ENCODE results near the gene SLC44A1.

- no peak for TF ChIP-seq CTCF (IDR thresholded peaks at IDR 0.05)
- TF ChIP-seq PHF8 (IDR thresholded peaks at IDR 0.05; ENCODE audit: borderline replicate concordance, low read depth), result no peak
- no peak for TF ChIP-seq MAFK (IDR thresholded peaks at IDR 0.05; ENCODE audit: partially characterized antibody)
- no peak for TF ChIP-seq MYC (IDR thresholded peaks at IDR 0.05; ENCODE audit: borderline replicate concordance, low read length)
- no peak for TF ChIP-seq EP300 (IDR thresholded peaks at IDR 0.05)
- no peak for TF ChIP-seq CEBPB (IDR thresholded peaks at IDR 0.05)
- TF ChIP-seq, protein P1, sequence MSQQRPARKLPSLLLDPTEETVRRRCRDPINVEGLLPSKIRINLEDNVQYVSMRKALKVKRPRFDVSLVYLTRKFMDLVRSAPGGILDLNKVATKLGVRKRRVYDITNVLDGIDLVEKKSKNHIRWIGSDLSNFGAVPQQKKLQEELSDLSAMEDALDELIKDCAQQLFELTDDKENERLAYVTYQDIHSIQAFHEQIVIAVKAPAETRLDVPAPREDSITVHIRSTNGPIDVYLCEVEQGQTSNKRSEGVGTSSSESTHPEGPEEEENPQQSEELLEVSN (IDR thresholded peaks at IDR 0.05; ENCODE audit: borderline replicate concordance, low read depth), result no peak
These were observed 204.6 kb downstream of the SLC44A1 start for GRCh38 chr9:105449081-105449480.
